ENCODE data around the gene STX10.

STX10 gene

GRCh38 chr19:13119627-13120026 is 30.5 kb downstream of the STX10 start:
- DNase-seq (ENCODE audit: low spot score): no peak

- peak; percentile 40 for DNase-seq (ENCODE audit: low spot score)
Measured at GRCh38 chr19:13118424-13119193, 31.6 kb downstream of the STX10 start.

- peak; percentile 98 for DNase-seq (ENCODE audit: low spot score)
Measured at GRCh38 chr19:13117772-13118423, 32.3 kb downstream of the STX10 start, which contains the start of gene NACC1. NACC1 (plus strand) TSS chr19:13118264; CDS start chr19:13135208, 16,944 bp downstream.

GRCh38 chr19:13117176-13117771 is 32.9 kb downstream of the STX10 start:
- DNase-seq (ENCODE audit: low spot score): no peak

- DNase-seq (ENCODE audit: low spot score): peak; percentile 96
Measured at GRCh38 chr19:13116282-13117175, 33.6 kb downstream of the STX10 start, which contains the start of gene TRMT1. TRMT1 (minus strand) TSS chr19:13116740; CDS start chr19:13116399, 341 bp downstream.

GRCh38 chr19:13115936-13116281 is 34.3 kb downstream of the STX10 start:
- DNase-seq (ENCODE audit: low spot score): no peak

DNA sequence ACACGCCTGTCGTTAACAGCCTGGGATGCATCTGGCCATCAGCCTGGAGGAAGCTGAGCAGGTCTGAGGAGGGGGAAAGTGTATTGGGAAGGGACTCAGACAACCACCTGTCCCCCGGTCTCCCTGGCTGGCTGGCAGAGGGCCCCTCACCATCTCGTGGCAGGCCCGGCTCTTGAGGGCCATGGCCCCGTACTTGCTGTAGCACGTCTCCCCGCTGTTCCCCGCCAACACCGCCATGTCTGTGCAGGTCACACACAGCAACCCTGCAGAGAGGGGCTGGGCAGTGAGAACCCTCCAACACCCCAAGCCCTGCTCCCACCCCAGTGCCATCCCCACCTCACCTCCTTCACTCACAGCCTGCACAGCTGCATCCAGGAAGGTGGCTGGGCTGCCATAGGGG is 37.6 kb downstream of the STX10 start:
- DNase-seq (ENCODE audit: low spot score): no peak

GRCh38 chr19:13110099-13110610 is 40.0 kb downstream of the STX10 start:
- DNase-seq (ENCODE audit: low spot score): no peak

- no peak for DNase-seq (ENCODE audit: low spot score)
Measured at GRCh38 chr19:13109361-13110098, 40.6 kb downstream of the STX10 start.

GRCh38 chr19:13104848-13105711 is 45.1 kb downstream of the STX10 start:
- DNase-seq (ENCODE audit: low spot score): no peak

DNA sequence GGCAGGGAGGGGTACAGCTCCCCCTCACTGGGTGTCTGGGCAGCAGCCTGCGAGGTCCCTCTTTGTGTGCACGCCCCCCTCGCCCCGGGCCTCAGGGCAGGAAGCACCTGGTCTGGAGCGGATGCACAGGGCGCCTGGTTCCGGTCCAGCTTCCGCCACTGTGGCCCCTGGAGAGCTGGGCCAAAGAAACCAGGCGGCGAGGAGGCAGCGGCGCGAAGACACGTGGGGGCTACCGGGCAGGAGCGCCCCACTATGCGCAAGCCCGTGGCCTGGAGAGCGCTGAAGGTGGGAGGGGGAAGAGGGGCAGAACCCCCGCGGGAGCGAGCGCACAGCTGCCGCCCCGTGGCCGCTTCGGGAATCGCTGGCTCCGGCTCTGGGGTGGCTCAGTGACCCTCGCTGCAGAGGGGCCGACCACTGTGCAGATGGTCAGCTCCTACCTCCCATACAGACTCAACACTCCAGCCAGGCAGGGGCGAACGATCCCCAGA is 45.8 kb downstream of the STX10 start:
- no peak for DNase-seq (ENCODE audit: low spot score)

GRCh38 chr19:13103581-13104359 is 46.4 kb downstream of the STX10 start:
- DNase-seq (ENCODE audit: low spot score): no peak

DNA sequence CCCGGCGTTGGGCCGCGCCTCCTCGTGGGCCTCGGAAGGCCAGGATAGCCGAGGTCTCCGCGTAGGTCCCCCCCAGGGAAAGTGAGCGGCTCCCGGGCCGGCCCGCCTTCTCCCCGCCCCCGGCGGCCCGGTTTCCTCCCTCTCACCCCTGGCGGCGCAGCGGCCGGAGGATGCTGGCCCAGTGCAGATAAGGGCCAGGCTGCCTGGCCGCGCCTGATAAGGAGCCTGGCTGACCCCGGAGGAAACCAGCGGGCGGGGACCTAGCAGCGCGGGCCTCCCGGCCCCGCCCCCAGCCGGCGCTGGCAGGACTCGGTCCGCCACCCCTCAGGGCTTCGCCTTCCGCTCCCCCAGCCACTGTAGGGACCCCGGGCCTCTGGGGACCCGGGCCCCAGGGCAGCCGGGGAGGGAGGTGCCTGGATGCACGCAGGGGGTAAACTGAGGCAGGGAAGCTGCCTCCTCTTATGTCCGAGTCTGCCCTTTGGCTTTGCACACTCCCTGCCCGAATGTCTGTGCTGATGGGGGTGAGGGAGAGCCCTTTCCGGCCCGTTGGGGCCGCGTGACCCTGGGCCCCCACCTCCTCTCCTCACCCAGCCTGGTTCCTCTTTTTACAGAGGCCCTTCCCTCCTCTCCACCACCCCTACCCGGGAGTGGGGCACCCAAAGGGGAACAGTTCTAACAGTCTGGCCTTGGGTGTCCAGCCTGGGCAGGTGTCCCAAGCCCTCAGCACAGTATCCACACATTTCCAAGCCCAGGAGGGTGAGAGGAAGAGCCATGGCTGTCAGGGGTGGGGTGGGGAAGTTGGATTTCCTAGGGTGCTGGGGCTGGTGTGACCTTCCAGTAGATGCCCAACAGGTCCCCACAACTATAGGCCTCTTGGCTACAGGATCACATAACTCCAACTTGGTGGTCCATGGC is 47.3 kb downstream of the STX10 start, which contains the start of gene LYL1:
Gene LYL1 (minus strand): TSS at position 193 of the 915 bp plus-strand sequence. CDS start 1,687 bp downstream, outside the sequence.
- peak; percentile 58 for DNase-seq (ENCODE audit: low spot score)

- DNase-seq (ENCODE audit: low spot score): no peak
Measured at GRCh38 chr19:13102416-13102665, 47.8 kb downstream of the STX10 start.

DNA sequence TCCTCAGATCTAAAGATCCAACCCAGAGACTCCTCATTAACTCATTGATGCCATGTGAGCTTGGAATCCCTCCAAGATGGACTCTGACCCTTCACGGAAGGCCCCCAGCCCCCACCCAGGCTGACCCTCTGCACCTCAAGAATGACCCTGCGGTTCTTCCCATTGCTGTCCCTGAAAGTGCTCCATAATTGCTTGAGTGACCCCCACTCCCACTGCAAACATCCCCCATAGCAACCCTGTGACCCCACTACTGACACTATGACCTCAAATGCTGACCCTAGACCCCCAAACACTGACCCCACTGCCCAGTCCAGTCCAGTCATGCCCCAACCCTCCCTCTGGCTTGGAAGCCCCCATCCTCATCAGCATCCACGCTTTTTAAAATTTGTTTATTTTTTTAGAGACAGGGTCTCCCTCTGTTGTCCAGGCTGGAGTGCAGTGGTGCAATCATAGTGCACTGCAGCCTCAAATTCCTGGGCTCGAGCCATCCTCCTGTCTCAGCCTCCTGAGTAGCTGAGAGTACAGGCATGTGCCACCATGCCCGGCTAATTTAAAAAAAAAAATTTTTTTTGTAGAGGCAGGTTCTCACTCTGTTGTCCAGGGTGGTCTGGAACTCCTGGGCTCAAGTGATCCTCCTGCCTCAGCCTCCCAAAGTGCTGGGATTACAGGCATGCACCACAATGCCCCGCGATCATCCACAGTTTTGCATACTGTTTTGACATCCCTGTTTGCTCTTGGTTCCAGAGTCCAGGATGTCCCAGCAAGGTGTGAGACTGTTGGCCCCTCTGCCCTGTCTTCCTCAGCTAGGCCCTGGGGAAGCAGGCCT is 48.4 kb downstream of the STX10 start:
- no peak for DNase-seq (ENCODE audit: low spot score)

DNA sequence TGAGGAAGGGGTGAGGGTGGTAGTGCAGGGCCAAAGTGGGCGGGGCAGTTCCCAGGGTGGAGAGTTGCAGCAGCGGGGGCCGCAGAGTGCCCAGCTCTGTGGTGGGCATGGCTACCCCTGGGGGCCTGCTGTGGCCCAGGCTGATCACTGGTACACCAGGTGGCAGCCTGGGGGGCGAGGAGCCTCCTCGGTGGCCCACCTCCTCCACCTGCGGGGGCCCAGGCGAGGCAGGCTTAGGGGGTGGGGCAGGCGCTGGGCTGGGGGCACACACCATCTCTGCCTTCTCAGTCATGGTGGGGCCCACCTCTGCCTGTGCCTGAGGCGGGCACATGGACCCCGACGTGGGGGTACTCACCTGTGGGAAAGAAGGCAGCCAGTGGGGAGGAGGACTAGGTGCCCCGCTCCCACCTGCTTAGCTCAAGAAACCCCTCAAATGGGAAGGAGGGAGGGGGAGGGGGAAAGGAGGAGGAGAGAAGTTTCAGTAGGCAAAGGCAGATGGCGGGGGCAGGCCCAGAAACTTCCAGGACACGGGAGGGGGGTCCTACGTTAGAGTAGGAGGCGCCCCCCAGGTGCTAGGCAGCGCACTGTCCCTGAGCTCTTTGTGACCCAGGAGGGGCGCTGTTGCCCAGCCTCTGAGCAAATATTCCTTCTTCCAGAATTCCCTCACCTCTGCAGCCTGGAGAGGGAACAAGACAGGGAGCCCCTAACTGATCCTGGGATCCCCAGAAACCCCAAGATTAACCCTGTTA is 49.2 kb downstream of the STX10 start:
- no peak for DNase-seq (ENCODE audit: low spot score)

Measured in AG08395 (cell line).